Upper lobe of right lung (tissue), 1 donor: Measurements from ENCODE around the gene KRTAP5-3. TPM values are rescaled to one million over a fixed set of nuclear protein-coding genes. Genes with fewer than 3 reads are reported as not detected.
"Not testable (repeated sequence)": the region's sequence is repeated elsewhere in the genome, so short reads cannot be mapped to it uniquely, and the experiment has no call there.

ENCODE experiments used
- ATAC-seq: fragments of 200-7000 bp; cut with Tn5 transposase; one replicate; pipeline ENCODE4 v1.9.1; 2020; ENCODE audit warnings: mild to moderate bottlenecking, moderate library complexity
- DNase-seq: peaks from one replicate; pipeline ENCODE4 v3.0.0-alpha.2; 2020
- H3K27ac ChIP-seq: fragments of 200-600 bp; one replicate; pipeline ENCODE4 v1.8.0; 2022
- H3K27me3 ChIP-seq: fragments of 200-600 bp; one replicate; pipeline ENCODE4 v1.8.0; 2022; ENCODE audit warnings: mild to moderate bottlenecking
- H3K36me3 ChIP-seq: fragments of 200-600 bp; one replicate; pipeline ENCODE4 v1.8.0; 2022
- H3K4me1 ChIP-seq: fragments of 200-600 bp; one replicate; pipeline ENCODE4 v1.8.0; 2022
- H3K4me3 ChIP-seq: fragments of 200-600 bp; one replicate; pipeline ENCODE4 v1.8.0; 2022; ENCODE audit warnings: mild to moderate bottlenecking
- H3K9me3 ChIP-seq: fragments of 200-600 bp; one replicate; pipeline ENCODE4 v1.8.0; 2022
- intact Hi-C: fragments of 100-400 bp; cut with DNase I; formaldehyde crosslinking; loops from one replicate; pipeline ENCODE4 v1.11.0; 2022
- total RNA-seq: library from RNA; stranded (reverse); fragmentation: NEBNext Ultra II Directional; extraction: Animal tissue kit (Norgen Biotek cat#: 25700); gene quantifications from one replicate; pipeline ENCODE4 v1.2.1, GENCODE V29; 2021
- TF ChIP-seq, protein P1 (sequence below): fragments of 200-600 bp; IDR thresholded peaks from one replicate; pipeline ENCODE4 v1.8.0; 2022; ENCODE audit warnings: antibody characterized with exemption
- donor health status: DM: no; HTN: yes; CAD: no; lungs with severe emphysema.

KRTAP5-3 gene
- total RNA-seq, 1 donor from 2014 or later: not detected

DNA sequence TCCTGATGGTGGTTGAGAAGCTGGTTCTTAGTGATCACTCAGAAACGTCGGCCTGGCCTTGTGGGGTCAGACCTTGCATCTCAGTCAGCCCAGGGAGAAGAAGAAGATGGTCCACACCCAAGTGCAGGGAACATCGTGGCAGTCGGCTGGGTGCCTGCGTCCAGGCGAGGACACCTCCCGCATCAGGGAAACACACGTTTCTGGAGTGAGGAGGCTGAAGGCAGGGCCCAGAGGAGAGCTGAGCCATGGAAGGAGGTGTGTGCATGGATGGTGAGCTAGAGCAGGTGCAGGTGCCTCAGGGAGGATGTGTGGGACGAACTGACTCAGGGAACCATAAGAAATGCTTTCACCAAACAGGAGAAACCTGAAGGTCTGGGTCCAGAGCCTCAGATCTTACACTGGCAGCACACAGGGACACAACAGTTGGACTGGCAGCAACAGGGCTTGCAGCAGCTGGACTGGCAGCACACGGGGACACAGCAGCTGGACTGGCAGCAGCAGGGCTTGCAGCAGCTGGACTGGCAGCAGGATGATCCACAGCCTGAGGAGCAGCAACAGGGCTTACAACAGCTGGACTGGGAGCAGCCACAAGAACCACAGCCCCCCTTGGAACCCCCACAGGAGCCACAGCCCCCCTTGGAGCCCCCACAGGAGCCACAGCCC is 10.8 kb downstream of the KRTAP5-3 start:
- no peak for DNase-seq
- TF ChIP-seq, protein P1, sequence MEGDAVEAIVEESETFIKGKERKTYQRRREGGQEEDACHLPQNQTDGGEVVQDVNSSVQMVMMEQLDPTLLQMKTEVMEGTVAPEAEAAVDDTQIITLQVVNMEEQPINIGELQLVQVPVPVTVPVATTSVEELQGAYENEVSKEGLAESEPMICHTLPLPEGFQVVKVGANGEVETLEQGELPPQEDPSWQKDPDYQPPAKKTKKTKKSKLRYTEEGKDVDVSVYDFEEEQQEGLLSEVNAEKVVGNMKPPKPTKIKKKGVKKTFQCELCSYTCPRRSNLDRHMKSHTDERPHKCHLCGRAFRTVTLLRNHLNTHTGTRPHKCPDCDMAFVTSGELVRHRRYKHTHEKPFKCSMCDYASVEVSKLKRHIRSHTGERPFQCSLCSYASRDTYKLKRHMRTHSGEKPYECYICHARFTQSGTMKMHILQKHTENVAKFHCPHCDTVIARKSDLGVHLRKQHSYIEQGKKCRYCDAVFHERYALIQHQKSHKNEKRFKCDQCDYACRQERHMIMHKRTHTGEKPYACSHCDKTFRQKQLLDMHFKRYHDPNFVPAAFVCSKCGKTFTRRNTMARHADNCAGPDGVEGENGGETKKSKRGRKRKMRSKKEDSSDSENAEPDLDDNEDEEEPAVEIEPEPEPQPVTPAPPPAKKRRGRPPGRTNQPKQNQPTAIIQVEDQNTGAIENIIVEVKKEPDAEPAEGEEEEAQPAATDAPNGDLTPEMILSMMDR: no peak
- no peaks in the 10 kb centered on the region for H3K9me3 ChIP-seq
- no peak overlapping the region for H3K4me3 ChIP-seq
- intact Hi-C loops: no loop called here
- no peak overlapping the region for H3K27ac ChIP-seq
- ATAC-seq: no peak
- H3K27me3 ChIP-seq: peaks cover 7% of the 10 kb centered on the region
- H3K36me3 ChIP-seq: no peaks in the 10 kb centered on the region
- H3K4me1 ChIP-seq: peaks cover 8% of the 10 kb centered on the region

DNA sequence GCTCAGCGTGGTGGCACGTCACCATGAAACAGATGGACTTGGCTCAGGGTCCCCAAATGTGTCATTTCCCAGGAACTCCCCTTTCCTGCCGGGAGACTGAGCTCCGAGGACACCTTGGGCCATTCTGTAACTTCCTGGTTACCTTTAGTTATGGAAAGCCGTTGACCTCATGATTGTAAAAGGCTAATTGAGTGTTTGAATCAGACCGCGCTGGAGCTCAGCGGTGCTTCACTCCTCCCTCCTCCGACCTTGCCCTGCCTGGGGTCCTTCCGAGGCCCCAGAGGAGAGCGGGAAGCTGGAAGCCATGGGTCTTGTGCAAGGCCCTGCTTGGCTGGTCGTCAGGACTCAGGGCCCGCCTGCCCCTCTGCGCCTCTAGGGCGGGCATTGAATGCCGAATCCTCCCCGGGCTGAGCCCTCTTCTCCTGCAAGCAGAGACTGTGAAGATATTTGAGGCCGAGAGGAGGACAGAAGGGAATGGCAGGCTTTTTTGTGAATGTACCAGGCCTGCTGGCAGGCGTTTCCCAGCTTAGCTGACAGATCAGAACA is 11.6 kb downstream of the KRTAP5-3 start:
- H3K4me1 ChIP-seq, ATAC-seq, intact Hi-C loops, H3K27ac ChIP-seq, H3K36me3 ChIP-seq, DNase-seq, H3K9me3 ChIP-seq, H3K4me3 ChIP-seq: not testable (repeated sequence)
- H3K27me3 ChIP-seq: peaks cover 12% of the 10 kb centered on the region

DNA sequence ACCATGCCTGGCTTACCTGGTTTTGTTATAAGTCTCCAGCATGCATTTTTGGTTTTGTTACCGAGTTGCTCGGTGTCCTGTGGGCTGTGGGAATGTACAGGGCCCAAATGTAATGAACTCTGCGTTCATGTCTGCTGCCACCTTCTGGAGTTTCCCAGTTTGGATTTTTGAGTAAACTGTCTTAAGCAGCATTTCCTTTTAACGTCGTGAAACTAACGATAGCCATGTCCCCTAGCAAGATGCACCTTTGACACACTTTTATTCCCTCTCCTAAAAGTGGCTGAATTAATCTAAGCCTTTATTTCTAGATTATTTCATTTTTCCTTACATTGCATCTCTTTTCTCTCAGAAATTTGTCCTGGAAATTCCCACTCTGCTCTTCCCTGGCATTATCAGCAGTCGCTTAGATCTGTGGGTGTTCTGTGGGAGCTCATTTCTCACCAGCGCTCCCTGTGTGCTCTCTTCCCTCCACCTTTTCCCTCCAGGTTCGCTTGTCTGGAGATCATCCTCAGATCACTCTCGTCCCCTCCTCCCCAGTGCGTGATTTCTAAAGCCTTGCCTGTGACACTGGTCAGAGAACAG is 12.2 kb downstream of the KRTAP5-3 start:
- ATAC-seq, DNase-seq, H3K4me1 ChIP-seq, intact Hi-C loops, H3K27ac ChIP-seq, H3K4me3 ChIP-seq, H3K9me3 ChIP-seq, H3K36me3 ChIP-seq: not testable (repeated sequence)
- peaks cover 12% of the 10 kb centered on the region for H3K27me3 ChIP-seq

DNA sequence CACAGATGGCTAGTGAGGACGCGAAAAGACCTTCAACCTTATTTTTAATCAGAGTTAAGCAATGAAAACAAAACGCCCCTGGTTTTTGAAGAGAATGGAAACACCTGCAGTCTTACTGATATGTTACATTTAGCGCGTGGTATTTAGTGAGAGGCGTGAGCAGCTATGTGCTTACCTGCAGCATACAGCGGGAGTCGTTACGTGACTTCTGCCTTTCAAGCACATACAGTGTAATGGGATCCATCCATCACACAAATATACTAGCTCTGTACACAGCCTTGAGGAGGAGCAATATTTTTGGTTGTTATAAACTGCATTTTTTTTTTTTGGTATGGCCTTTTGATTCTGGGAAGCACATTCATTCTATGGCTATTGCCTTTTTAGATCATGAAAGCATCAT is 15.6 kb downstream of the KRTAP5-3 start:
- no peak for DNase-seq
- no peaks in the 10 kb centered on the region for H3K36me3 ChIP-seq
- H3K4me3 ChIP-seq: no peak overlapping the region
- peaks cover 8% of the 10 kb centered on the region for H3K4me1 ChIP-seq
- peaks cover 12% of the 10 kb centered on the region for H3K27me3 ChIP-seq
- intact Hi-C loops: no loop called here
- TF ChIP-seq, protein P1: no peak
- H3K9me3 ChIP-seq: no peaks in the 10 kb centered on the region
- no peak for ATAC-seq
- no peak overlapping the region for H3K27ac ChIP-seq

DNA sequence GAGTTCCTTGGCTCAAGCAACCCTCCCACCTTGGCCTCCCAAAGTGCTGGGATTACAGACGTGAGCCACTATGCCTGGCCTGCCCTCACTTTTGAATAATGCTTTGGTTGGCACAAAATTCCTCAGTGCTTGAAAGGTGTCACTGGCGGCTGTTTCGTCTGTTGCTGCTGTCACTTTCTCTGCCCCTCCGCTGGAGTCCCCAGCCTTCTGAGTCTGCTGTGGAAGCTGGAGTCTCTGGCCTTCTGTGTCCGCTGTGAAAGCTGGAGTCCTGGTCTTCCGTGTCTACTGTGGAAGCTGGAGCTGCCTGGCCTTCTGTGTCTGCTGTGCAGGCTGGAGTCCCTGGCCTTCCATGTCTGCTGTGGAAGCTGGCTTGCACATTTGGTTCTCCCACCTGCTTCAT is 18.3 kb downstream of the KRTAP5-3 start:
- Histone ChIP-seq H3K4me1 (no peaks in the 10 kb centered on the region), H3K9me3 (no peaks in the 10 kb centered on the region), H3K27ac (no peak overlapping the region), H3K36me3 (no peaks in the 10 kb centered on the region), H3K27me3 (peaks cover 7% of the 10 kb centered on the region), H3K4me3 (no peak overlapping the region)
- ATAC-seq (no peak), DNase-seq (no peak)
- intact Hi-C loops: no loop called here
- TF ChIP-seq, protein P1: no peak

DNA sequence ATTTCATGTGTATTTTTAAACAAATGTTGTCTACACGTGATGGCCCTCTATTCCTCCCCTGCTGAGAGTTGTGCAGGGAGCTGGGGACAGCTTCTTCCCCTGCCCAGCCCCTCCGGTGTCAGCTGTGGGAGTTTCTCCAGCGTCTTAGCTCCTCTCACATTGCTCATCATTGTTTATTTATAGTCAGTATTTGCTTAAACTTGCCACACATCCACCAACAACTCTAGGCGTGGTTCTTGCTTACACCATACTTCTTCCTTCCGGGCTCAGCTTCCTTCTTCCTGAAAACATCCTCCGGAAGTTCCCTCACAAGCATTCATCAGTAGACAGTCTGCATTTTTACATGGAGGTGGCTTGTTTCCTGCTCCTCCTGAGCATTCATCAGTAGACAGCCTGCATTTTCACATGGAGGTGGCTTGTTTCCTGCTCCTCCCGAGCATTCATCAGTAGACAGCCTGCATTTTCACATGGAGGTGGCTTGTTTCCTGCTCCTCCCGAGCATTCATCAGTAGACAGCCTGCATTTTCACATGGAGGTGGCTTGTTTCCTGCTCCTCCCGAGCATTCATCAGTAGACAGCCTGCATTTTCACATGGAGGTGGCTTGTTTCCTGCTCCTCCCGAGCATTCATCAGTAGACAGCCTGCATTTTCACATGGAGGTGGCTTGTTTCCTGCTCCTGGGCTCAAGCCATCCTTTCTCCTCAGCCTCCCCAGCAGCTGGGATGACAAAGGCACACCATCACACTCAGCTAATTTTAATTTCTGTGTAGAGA is 18.9 kb downstream of the KRTAP5-3 start:
- ATAC-seq: peak; percentile 85
- H3K9me3 ChIP-seq, H3K27me3 ChIP-seq, H3K36me3 ChIP-seq, intact Hi-C loops, H3K27ac ChIP-seq, DNase-seq, H3K4me3 ChIP-seq, H3K4me1 ChIP-seq: not testable (repeated sequence)

DNA sequence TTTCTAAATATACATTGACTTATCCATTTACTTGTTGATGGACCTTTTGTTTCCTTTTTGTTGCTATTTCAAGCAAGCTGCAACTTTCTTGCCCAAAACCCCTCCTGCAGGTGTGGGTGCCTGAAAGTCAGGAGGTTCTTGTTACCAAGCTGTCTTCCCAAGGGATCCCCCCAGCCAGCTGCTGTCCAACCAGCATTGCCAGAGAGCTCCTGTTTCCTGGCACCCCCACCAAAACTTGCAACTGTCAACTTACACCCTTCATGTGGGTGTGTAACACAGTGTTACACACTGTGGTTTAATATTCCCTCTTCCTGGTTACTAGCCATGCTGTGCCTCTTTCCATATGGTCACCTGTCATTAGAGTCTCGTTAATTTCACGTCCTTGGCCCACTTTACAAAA is 21.6 kb downstream of the KRTAP5-3 start:
- TF ChIP-seq, protein P1: no peak
- H3K4me3 ChIP-seq: no peak overlapping the region
- no peaks in the 10 kb centered on the region for H3K9me3 ChIP-seq
- no peaks in the 10 kb centered on the region for H3K27me3 ChIP-seq
- intact Hi-C loops: no loop called here
- DNase-seq (no peak), ATAC-seq (no peak)
- no peaks in the 10 kb centered on the region for H3K36me3 ChIP-seq
- H3K4me1 ChIP-seq: no peaks in the 10 kb centered on the region
- no peak overlapping the region for H3K27ac ChIP-seq

DNA sequence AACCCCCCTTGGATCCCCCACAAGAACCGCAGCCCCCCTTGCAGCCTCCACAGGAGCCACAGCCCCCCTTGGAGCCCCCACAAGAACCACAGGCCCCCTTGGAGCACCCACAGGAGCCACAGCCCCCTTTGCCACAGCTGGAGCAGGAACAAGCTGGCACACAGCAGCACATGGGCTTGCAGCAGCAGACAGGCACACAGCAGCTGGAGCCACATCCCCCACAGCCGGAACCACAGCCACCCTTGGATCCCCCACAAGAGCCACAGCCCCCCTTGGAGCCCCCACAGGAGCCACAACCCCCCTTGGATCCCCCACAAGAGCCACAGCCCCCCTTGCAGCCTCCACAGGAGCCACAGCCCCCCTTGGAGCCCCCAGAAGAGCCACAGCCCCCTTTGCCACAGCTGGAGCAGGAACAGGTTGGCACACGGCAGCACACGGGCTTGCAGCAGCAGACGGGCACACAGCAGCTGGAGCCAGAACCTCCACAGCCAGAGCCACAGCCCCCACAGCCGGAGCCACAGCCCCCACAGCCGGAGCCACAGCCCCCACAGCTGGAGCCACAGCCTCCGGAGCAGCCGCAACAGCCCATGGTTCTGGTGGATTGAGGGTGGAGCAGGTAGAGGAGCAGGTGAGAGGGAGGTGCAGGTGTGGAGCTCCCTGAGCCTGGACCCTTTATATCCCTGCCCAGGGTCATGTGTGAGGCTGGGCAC is 23.4 kb downstream of the KRTAP5-3 start, which contains the start of gene KRTAP5-1:
Gene KRTAP5-1 (minus strand): TSS at position 623 of the 710 bp plus-strand sequence. CDS start 34 bp downstream, at position 589.
- DNase-seq, H3K9me3 ChIP-seq, ATAC-seq, H3K4me1 ChIP-seq, H3K4me3 ChIP-seq, H3K27me3 ChIP-seq, H3K36me3 ChIP-seq, intact Hi-C loops, H3K27ac ChIP-seq: not testable (repeated sequence)

DNA sequence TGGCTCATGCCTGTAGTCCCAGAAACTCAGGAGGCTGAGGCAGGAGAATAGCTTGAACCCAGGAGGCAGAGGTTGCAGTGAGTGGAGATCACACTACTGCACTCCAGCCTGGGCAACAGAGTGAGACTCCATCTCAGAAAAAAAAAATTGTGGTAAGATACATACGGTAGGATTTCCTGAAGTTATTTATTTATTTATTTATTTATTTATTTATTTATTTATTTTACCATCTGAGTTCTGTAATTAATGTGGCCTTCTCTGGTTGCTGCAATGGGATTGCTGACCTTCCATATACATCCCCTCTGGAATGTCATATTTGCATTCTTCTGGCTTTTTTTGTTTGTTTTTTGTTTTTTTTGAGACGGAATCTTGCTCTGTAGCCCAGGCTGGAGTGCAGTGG is 25.4 kb downstream of the KRTAP5-3 start:
- H3K9me3 ChIP-seq, intact Hi-C loops, H3K27ac ChIP-seq, H3K27me3 ChIP-seq, H3K4me1 ChIP-seq, H3K36me3 ChIP-seq, ATAC-seq, H3K4me3 ChIP-seq, DNase-seq: not testable (repeated sequence)
